Measurements from ENCODE around the gene ADGRV1.

ADGRV1 gene

GRCh38 chr5:90786756-90787155 is 228.2 kb downstream of the ADGRV1 start:
- Histone ChIP-seq H3K36me3 (ENCODE audit: control insufficient read depth in 2 of 2, insufficient read depth in 1 of 2, low read length in 2 of 2) (peaks cover 11 to 30% of the 10 kb centered on the region in 2 experiments), H3K27ac (ENCODE audit: extremely low read depth, low read depth, low read length) (no peak overlapping the region), H3K9me3 (ENCODE audit: control insufficient read depth, insufficient read depth, low read depth, low read length) (no peaks in the 10 kb centered on the region), H3K4me1 (ENCODE audit: control insufficient read depth, insufficient read depth, low read length) (no peaks in the 10 kb centered on the region), H3K4me3 (ENCODE audit: low read depth, low read length) (no peak overlapping the region)
- TF ChIP-seq, protein P1, sequence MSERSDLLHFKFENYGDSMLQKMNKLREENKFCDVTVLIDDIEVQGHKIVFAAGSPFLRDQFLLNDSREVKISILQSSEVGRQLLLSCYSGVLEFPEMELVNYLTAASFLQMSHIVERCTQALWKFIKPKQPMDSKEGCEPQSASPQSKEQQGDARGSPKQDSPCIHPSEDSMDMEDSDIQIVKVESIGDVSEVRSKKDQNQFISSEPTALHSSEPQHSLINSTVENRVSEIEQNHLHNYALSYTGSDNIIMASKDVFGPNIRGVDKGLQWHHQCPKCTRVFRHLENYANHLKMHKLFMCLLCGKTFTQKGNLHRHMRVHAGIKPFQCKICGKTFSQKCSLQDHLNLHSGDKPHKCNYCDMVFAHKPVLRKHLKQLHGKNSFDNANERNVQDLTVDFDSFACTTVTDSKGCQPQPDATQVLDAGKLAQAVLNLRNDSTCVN (tag by site-specific recombination; optimal IDR thresholded peaks at IDR 0.05): no peak
- no peak for TF ChIP-seq WT1 (tag by site-specific recombination; IDR thresholded peaks at IDR 0.05)
- no peak for TF ChIP-seq YY1 (tag by site-specific recombination; IDR thresholded peaks at IDR 0.05)
- TF ChIP-seq ZNF530 (tag by site-specific recombination; IDR thresholded peaks at IDR 0.05; ENCODE audit: low read depth): no peak
- TF ChIP-seq TSHZ1 (tag by site-specific recombination; IDR thresholded peaks at IDR 0.05; ENCODE audit: borderline replicate concordance): no peak
- TF ChIP-seq ZNF16 (tag by site-specific recombination; IDR thresholded peaks at IDR 0.05; ENCODE audit: low read depth): no peak
- TF ChIP-seq ZNF621 (tag by site-specific recombination; IDR thresholded peaks at IDR 0.05): no peak
- POLR2A ChIA-PET: no interaction called here
- CTCF ChIA-PET: interaction anchor here (0.6 kb wide), 1 partner anchor 395 kb away, joined by 4 read pairs; no protein-coding TSS in a partner anchor

GRCh38 chr5:90792725-90793124 is 234.1 kb downstream of the ADGRV1 start:
- H3K9me3 ChIP-seq (ENCODE audit: control insufficient read depth, insufficient read depth, low read depth, low read length): no peaks in the 10 kb centered on the region
- H3K4me1 ChIP-seq (ENCODE audit: control insufficient read depth, insufficient read depth, low read length): no peaks in the 10 kb centered on the region
- no peak overlapping the region for H3K27ac ChIP-seq (ENCODE audit: extremely low read depth, low read depth, low read length)
- no peak overlapping the region for H3K4me3 ChIP-seq (ENCODE audit: low read depth, low read length)
- TF ChIP-seq GFI1B (tag by site-specific recombination; IDR thresholded peaks at IDR 0.05): no peak
- TF ChIP-seq ZBTB1 (tag by site-specific recombination; IDR thresholded peaks at IDR 0.05): no peak
- no peak for TF ChIP-seq ZXDB (tag by site-specific recombination; IDR thresholded peaks at IDR 0.05)
- no peak for TF ChIP-seq ZNF302 (tag by site-specific recombination; IDR thresholded peaks at IDR 0.05; ENCODE audit: low read depth)
- TF ChIP-seq ZBTB48 (tag by site-specific recombination; IDR thresholded peaks at IDR 0.05): no peak
- no peak for TF ChIP-seq ZNF221 (tag by site-specific recombination; IDR thresholded peaks at IDR 0.05; ENCODE audit: borderline replicate concordance)
- TF ChIP-seq, protein P2, sequence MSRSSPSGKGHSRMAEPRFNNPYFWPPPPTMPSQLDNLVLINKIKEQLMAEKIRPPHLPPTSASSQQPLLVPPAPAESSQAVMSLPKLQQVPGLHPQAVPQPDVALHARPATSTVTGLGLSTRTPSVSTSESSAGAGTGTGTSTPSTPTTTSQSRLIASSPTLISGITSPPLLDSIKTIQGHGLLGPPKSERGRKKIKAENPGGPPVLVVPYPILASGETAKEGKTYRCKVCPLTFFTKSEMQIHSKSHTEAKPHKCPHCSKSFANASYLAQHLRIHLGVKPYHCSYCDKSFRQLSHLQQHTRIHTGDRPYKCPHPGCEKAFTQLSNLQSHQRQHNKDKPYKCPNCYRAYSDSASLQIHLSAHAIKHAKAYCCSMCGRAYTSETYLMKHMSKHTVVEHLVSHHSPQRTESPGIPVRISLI (tag by site-specific recombination; IDR thresholded peaks at IDR 0.05): no peak
- TF ChIP-seq KLF1 (tag by site-specific recombination; IDR thresholded peaks at IDR 0.05): no peak
- TF ChIP-seq ZBTB17 (tag by site-specific recombination; IDR thresholded peaks at IDR 0.05): no peak
- TF ChIP-seq TSHZ1 (tag by site-specific recombination; IDR thresholded peaks at IDR 0.05; ENCODE audit: borderline replicate concordance): no peak
- TF ChIP-seq ZNF155 (tag by site-specific recombination; IDR thresholded peaks at IDR 0.05): no peak
- no peak for TF ChIP-seq ZEB2 (tag by site-specific recombination; IDR thresholded peaks at IDR 0.05)
- no peak for TF ChIP-seq ZNF792 (tag by site-specific recombination; IDR thresholded peaks at IDR 0.05)
- no peak for TF ChIP-seq ZNF837 (tag by site-specific recombination; IDR thresholded peaks at IDR 0.05)
- no peak for TF ChIP-seq GLIS2 (tag by site-specific recombination; IDR thresholded peaks at IDR 0.05)
- no peak for TF ChIP-seq ZNF521 (tag by site-specific recombination; IDR thresholded peaks at IDR 0.05)
- CTCF ChIA-PET: interaction anchor here (0.7 to 2.9 kb wide), 5 partner anchors 9 to 1610 kb away, joined by 3 to 17 read pairs (median 5); no protein-coding TSS in a partner anchor
- H3K36me3 ChIP-seq (ENCODE audit: control insufficient read depth in 2 of 2, insufficient read depth in 1 of 2, low read length in 2 of 2): peaks cover 6 to 44% of the 10 kb centered on the region in 2 experiments; a peak in 2 of 3 replicates
- POLR2A ChIA-PET: no interaction called here
